ENCODE data around the gene GTPBP4. TPM values are rescaled to one million over a fixed set of nuclear protein-coding genes. Genes with fewer than 3 reads are reported as not detected.

Gene GTPBP4
- total and polyA plus RNA-seq, 5 experiments from 2014 or later: 22.7 to 67.7 (median 29.8) TPM

DNA sequence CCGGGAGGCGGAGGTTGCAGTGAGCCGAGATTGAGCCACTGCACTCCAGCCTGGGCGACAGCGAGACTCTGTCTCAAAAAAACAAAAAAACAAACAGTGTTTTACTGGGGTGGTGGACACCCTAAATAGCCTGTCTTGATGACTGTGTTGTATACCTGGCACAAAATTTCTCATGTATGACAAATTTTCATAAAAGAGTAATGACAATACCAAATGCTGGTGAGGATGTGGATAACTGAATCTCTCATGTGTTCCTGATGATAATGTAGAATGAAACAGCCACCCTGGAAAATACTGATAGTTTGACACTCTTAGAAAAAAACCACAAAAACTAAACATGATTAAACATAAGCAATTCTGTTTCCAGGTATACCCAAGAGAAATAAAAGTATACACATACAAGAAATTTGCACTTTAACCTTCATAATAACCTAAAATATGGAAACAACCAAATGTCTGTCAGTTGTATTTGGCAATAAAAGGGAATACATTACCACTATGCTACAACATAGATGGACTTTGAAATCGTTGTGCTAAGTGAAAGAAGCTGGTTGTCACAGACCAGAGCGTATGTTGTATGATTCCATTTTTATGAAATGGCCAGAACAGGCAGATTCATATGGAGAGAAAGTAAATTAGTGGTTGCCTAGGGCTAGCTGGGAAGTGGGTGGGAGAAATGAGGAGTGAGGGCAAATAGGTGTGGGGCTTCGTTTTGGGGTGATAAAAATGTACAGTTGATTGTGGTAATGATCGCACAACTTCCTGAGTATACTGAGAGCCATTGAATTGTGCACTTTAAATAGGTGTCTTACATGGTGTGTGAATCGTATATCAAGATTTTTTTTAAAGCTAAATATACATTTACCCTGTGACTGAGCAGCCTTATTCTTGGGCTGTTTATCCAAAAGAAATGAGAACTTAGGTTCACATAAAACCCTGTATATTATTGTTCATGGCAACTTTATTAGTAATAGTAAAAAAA is 80.4 kb downstream of the GTPBP4 start:
- H3K4me1 Mint-ChIP-seq: peaks cover 34 to 69% (median 63%) of the 10 kb centered on the region in 4 donors
- H3K27ac Mint-ChIP-seq: peak overlapping the region in 9 of 10 donors; percentile 15 to 67 (median 40)
- no peaks in the 10 kb centered on the region for H3K27me3 Mint-ChIP-seq
- no peaks in the 10 kb centered on the region for H3K9me3 Mint-ChIP-seq
- ATAC-seq (no peak), DNase-seq (no peak)
- POLR2A ChIA-PET: interaction anchor here (0.7 to 1.3 kb wide), 3 partner anchors 13 to 79 kb away, joined by 3 to 7 read pairs (median 4); partner anchors contain the start of genes IDI1 and WDR37
- H3K36me3 Mint-ChIP-seq: peaks cover 0 to 15% (median 5%) of the 10 kb centered on the region in 3 donors
- H3K4me3 Mint-ChIP-seq: peak overlapping the region in 1 of 10 donors; percentile 52

Other genes starting within 250 kb of the GTPBP4 start
- 10 to 100 TPM; 88.2 to 94.8 TPM for gene LARP4B, start 56.7 kb upstream of the GTPBP4 start, total RNA-seq
- gene LARP4B, start 56.7 kb upstream of the GTPBP4 start, polyA plus RNA-seq: 10 to 100 TPM; 22.8 to 40.5 (median 28.1) TPM
- not detected for gene IDI2, start 37.4 kb downstream of the GTPBP4 start, total RNA-seq
- not detected for gene IDI2, start 37.4 kb downstream of the GTPBP4 start, polyA plus RNA-seq
- 10 to 100 TPM; 29.0 to 33.9 TPM for gene IDI1, start 60.7 kb downstream of the GTPBP4 start, total RNA-seq
- 10 to 100 TPM; 31.0 to 53.5 (median 33.9) TPM for gene IDI1, start 60.7 kb downstream of the GTPBP4 start, polyA plus RNA-seq
- 10 to 100 TPM; 46.8 to 49.4 TPM for gene WDR37, start 68.0 kb downstream of the GTPBP4 start, total RNA-seq
- gene WDR37, start 68.0 kb downstream of the GTPBP4 start, polyA plus RNA-seq: 10 to 100 TPM; 15.9 to 21.6 (median 18.0) TPM